BLaER1 (cell line): Measurements from ENCODE around the gene ZP2.
"Not testable (repeated sequence)": the region's sequence is repeated elsewhere in the genome, so short reads cannot be mapped to it uniquely, and the experiment has no call there.

ENCODE experiments used
- H3K27ac ChIP-seq: shearing (Covaris generic); formaldehyde crosslinking; 2 replicates; pipeline ENCODE4 v1.8.1; 2022
- H3K27me3 ChIP-seq: shearing (Covaris generic); formaldehyde crosslinking; 2 replicates; pipeline ENCODE4 v1.8.1; 2022
- H3K36me3 ChIP-seq: shearing (Covaris generic); formaldehyde crosslinking; 2 replicates; pipeline ENCODE4 v1.8.1; 2022
- H3K4me1 ChIP-seq: shearing (Covaris generic); formaldehyde crosslinking; 2 replicates; pipeline ENCODE4 v1.8.1; 2022
- H3K4me2 ChIP-seq: shearing (Covaris generic); formaldehyde crosslinking; 2 replicates; pipeline ENCODE4 v1.8.1; 2022
- H3K4me3 ChIP-seq: shearing (Covaris generic); formaldehyde crosslinking; 2 replicates; pipeline ENCODE4 v1.8.1; 2022
- H3K9ac ChIP-seq: shearing (Covaris generic); formaldehyde crosslinking; 2 replicates; pipeline ENCODE4 v1.8.1; 2022
- H3K9me3 ChIP-seq: shearing (Covaris generic); formaldehyde crosslinking; 2 replicates; pipeline ENCODE4 v1.8.1; 2022
- H4K20me1 ChIP-seq: shearing (Covaris generic); formaldehyde crosslinking; 2 replicates; pipeline ENCODE4 v1.8.1; 2022
- Cebpa-rat ChIP-seq: shearing (Covaris generic); IDR thresholded peaks from 2 replicates; pipeline ENCODE4 v1.8.1; 2022

ZP2 gene

GRCh38 chr16:21195330-21195729, 16.0 kb downstream of the ZP2 start:
- not testable (repeated sequence) for H3K9ac ChIP-seq, H3K36me3 ChIP-seq, H3K27me3 ChIP-seq, H3K27ac ChIP-seq, H4K20me1 ChIP-seq, H3K4me3 ChIP-seq, H3K9me3 ChIP-seq
- Histone ChIP-seq H3K4me1 (peaks cover 49% of the 10 kb centered on the region), H3K4me2 (peak overlapping the region; percentile 74)
- TF ChIP-seq Cebpa-rat, result peak; percentile 81

GRCh38 chr16:21194771-21195301, 16.5 kb downstream of the ZP2 start:
- Histone ChIP-seq H3K9ac (no peak overlapping the region), H4K20me1 (no peaks in the 10 kb centered on the region), H3K9me3 (peaks cover 9% of the 10 kb centered on the region), H3K36me3 (no peaks in the 10 kb centered on the region), H3K4me1 (peaks cover 49% of the 10 kb centered on the region), H3K27ac (no peak overlapping the region), H3K4me2 (peak overlapping the region; percentile 74), H3K27me3 (no peaks in the 10 kb centered on the region), H3K4me3 (no peak overlapping the region)
- no peak for TF ChIP-seq Cebpa-rat

- no peak overlapping the region for H3K4me3 ChIP-seq
- H3K9me3 ChIP-seq, result peaks cover 9% of the 10 kb centered on the region
- no peak for TF ChIP-seq Cebpa-rat
- H3K4me2 ChIP-seq, result no peak overlapping the region
- H3K36me3 ChIP-seq, result no peaks in the 10 kb centered on the region
- H4K20me1 ChIP-seq, result no peaks in the 10 kb centered on the region
- H3K9ac ChIP-seq, result no peak overlapping the region
- no peaks in the 10 kb centered on the region for H3K27me3 ChIP-seq
- H3K27ac ChIP-seq, result no peak overlapping the region
- peaks cover 55% of the 10 kb centered on the region for H3K4me1 ChIP-seq
Measured at GRCh38 chr16:21192991-21193390, 18.4 kb downstream of the ZP2 start.

- peaks cover 24% of the 10 kb centered on the region for H3K9me3 ChIP-seq
- H3K27ac ChIP-seq, result no peak overlapping the region
- H3K9ac ChIP-seq, result no peak overlapping the region
- H3K27me3 ChIP-seq, result no peaks in the 10 kb centered on the region
- peaks cover 39% of the 10 kb centered on the region for H3K4me1 ChIP-seq
- H4K20me1 ChIP-seq, result no peaks in the 10 kb centered on the region
- no peak overlapping the region for H3K4me3 ChIP-seq
- no peak for TF ChIP-seq Cebpa-rat
- no peaks in the 10 kb centered on the region for H3K36me3 ChIP-seq
- no peak overlapping the region for H3K4me2 ChIP-seq
Measured at GRCh38 chr16:21190599-21190998, 20.8 kb downstream of the ZP2 start.

- no peak overlapping the region for H3K4me3 ChIP-seq
- H3K9me3 ChIP-seq, result peaks cover 29% of the 10 kb centered on the region
- H3K36me3 ChIP-seq, result no peaks in the 10 kb centered on the region
- no peaks in the 10 kb centered on the region for H3K27me3 ChIP-seq
- H3K4me2 ChIP-seq, result no peak overlapping the region
- H3K9ac ChIP-seq, result no peak overlapping the region
- H4K20me1 ChIP-seq, result no peaks in the 10 kb centered on the region
- H3K27ac ChIP-seq, result no peak overlapping the region
- no peak for TF ChIP-seq Cebpa-rat
- H3K4me1 ChIP-seq, result peaks cover 38% of the 10 kb centered on the region
Measured at GRCh38 chr16:21190013-21190412, 21.4 kb downstream of the ZP2 start.

GRCh38 chr16:21189311-21189710, 22.1 kb downstream of the ZP2 start:
- H3K36me3 ChIP-seq, result no peaks in the 10 kb centered on the region
- no peaks in the 10 kb centered on the region for H3K27me3 ChIP-seq
- no peak for TF ChIP-seq Cebpa-rat
- H3K4me1 ChIP-seq, result peaks cover 38% of the 10 kb centered on the region
- no peak overlapping the region for H3K4me3 ChIP-seq
- peaks cover 36% of the 10 kb centered on the region for H3K9me3 ChIP-seq
- H3K4me2 ChIP-seq, result no peak overlapping the region
- no peaks in the 10 kb centered on the region for H4K20me1 ChIP-seq
- H3K9ac ChIP-seq, result no peak overlapping the region
- no peak overlapping the region for H3K27ac ChIP-seq

- Histone ChIP-seq H3K4me3 (no peak overlapping the region), H3K4me1 (peaks cover 24% of the 10 kb centered on the region), H3K27me3 (no peaks in the 10 kb centered on the region), H3K36me3 (peaks cover 25% of the 10 kb centered on the region), H3K9ac (no peak overlapping the region), H3K9me3 (peaks cover 58% of the 10 kb centered on the region), H3K4me2 (no peak overlapping the region), H3K27ac (no peak overlapping the region), H4K20me1 (no peaks in the 10 kb centered on the region)
- TF ChIP-seq Cebpa-rat, result no peak
Measured at GRCh38 chr16:21186326-21186691, 25.1 kb downstream of the ZP2 start.

- Histone ChIP-seq H3K27me3 (no peaks in the 10 kb centered on the region), H3K9me3 (peaks cover 63% of the 10 kb centered on the region), H3K27ac (no peak overlapping the region), H3K4me1 (peaks cover 24% of the 10 kb centered on the region), H4K20me1 (no peaks in the 10 kb centered on the region), H3K36me3 (peaks cover 30% of the 10 kb centered on the region), H3K9ac (no peak overlapping the region), H3K4me3 (no peak overlapping the region), H3K4me2 (no peak overlapping the region)
- TF ChIP-seq Cebpa-rat, result no peak
Measured at GRCh38 chr16:21185659-21186325, 25.6 kb downstream of the ZP2 start.

GRCh38 chr16:21184834-21185233, 26.5 kb downstream of the ZP2 start:
- Histone ChIP-seq H3K27ac (no peak overlapping the region; the same call in 1 of the 2 replicates), H3K27me3 (no peaks in the 10 kb centered on the region), H4K20me1 (no peaks in the 10 kb centered on the region), H3K9ac (no peak overlapping the region), H3K4me1 (peaks cover 24% of the 10 kb centered on the region), H3K36me3 (peaks cover 40% of the 10 kb centered on the region), H3K4me2 (peak overlapping the region; percentile 7), H3K4me3 (no peak overlapping the region), H3K9me3 (peaks cover 71% of the 10 kb centered on the region)
- TF ChIP-seq Cebpa-rat, result no peak

GRCh38 chr16:21183995-21184394, 27.4 kb downstream of the ZP2 start:
- H3K36me3 ChIP-seq, result peaks cover 48% of the 10 kb centered on the region
- H3K9me3 ChIP-seq, result peaks cover 80% of the 10 kb centered on the region
- no peaks in the 10 kb centered on the region for H3K27me3 ChIP-seq
- H3K4me2 ChIP-seq, result no peak overlapping the region
- no peaks in the 10 kb centered on the region for H4K20me1 ChIP-seq
- no peak overlapping the region for H3K9ac ChIP-seq
- no peak for TF ChIP-seq Cebpa-rat
- no peak overlapping the region for H3K4me3 ChIP-seq
- H3K4me1 ChIP-seq, result peaks cover 24% of the 10 kb centered on the region
- no peak overlapping the region for H3K27ac ChIP-seq
